SK-N-SH (cell line): ENCODE results near the gene SUPT4H1. TPM values are rescaled to one million over a fixed set of nuclear protein-coding genes. Genes with fewer than 3 reads are reported as not detected.

Source experiments
- CTCF ChIA-PET: fragments of 300-600, 350-600 bp; formaldehyde crosslinking; extraction: SDS; loops from one replicate; lab custom pipeline; 2021; lab: Yijun Ruan, JAX
- POLR2A ChIA-PET: fragments of 350-600 bp; sonication (Branson Sonifier 250); formaldehyde crosslinking; extraction: SDS; loops from one replicate; lab custom pipeline; 2020; ENCODE audit warnings: antibody characterized with exemption, inconsistent platforms; lab: Yijun Ruan, JAX
- DNase-seq: peaks from one replicate; pipeline ENCODE4 v3.0.0; 2012
- H2AFZ ChIP-seq: fragments of 200-600 bp; sonication (generic); 2 replicates; pipeline ENCODE4 v1.8.1; 2016; ENCODE audit warnings: antibody characterized with exemption, mild to moderate bottlenecking, low read depth
- H3F3A ChIP-seq: fragments of 200-600 bp; sonication (generic); replicated peaks from 2 replicates; pipeline ENCODE3; 2016; ENCODE audit warnings: antibody characterized with exemption, mild to moderate bottlenecking; ENCODE audit not compliant: insufficient read depth
- H3K27ac ChIP-seq, 2 experiments: fragments of 200-500 bp in 1 of 2; fragments of 200-600 bp in 1 of 2; sonication (Bioruptor generic) in 1 of 2; sonication (generic), shearing (Covaris generic) in 1 of 2; 2 replicates each; pipeline versions ENCODE4 v1.5.1 to v1.6.1; 2014 to 2016; ENCODE audit warnings: low read depth in 2 of 2, inconsistent platforms in 1 of 2, low read length in 1 of 2, mild to moderate bottlenecking in 1 of 2, mixed read lengths in 1 of 2
- H3K27me3 ChIP-seq: fragments of 200-600 bp; sonication (generic), shearing (Covaris generic); 2 replicates; pipeline ENCODE4 v1.6.1; 2016; ENCODE audit warnings: mixed run types; ENCODE audit not compliant: insufficient read depth
- H3K36me3 ChIP-seq, 2 experiments: fragments of 200-500 bp in 1 of 2; fragments of 200-600 bp in 1 of 2; sonication (Bioruptor generic) in 1 of 2; sonication (generic) in 1 of 2; replicated peaks in 1 of 2; 2 replicates each; pipeline versions ENCODE3 to v1.5.1; 2014 to 2016; ENCODE audit warnings: low read length in 1 of 2, mild to moderate bottlenecking in 1 of 2; ENCODE audit not compliant: insufficient read depth in 2 of 2, control insufficient read depth in 1 of 2
- H3K4me1 ChIP-seq, 2 experiments: fragments of 200-500 bp in 1 of 2; fragments of 200-600 bp in 1 of 2; sonication (Bioruptor generic) in 1 of 2; sonication (generic), shearing (Covaris generic) in 1 of 2; 2 replicates each; pipeline versions ENCODE4 v1.5.1 to v1.6.1; 2014 to 2016; ENCODE audit warnings: low read depth in 1 of 2, low read length in 1 of 2, mixed run types in 1 of 2; ENCODE audit not compliant: insufficient read depth in 2 of 2, control insufficient read depth in 1 of 2
- H3K4me2 ChIP-seq: fragments of 200-600 bp; sonication (generic), shearing (Covaris generic); 2 replicates; pipeline ENCODE4 v1.6.1; 2017; ENCODE audit warnings: mixed run types
- H3K4me3 ChIP-seq, 2 experiments: fragments of 200-500 bp in 1 of 2; fragments of 200-600 bp in 1 of 2; sonication (Bioruptor generic) in 1 of 2; sonication (generic), shearing (Covaris generic) in 1 of 2; 2 replicates each; pipeline versions ENCODE4 v1.5.1 to v1.8.1; 2014 to 2016; ENCODE audit warnings: low read depth in 2 of 2, inconsistent platforms in 1 of 2, low read length in 1 of 2, mild to moderate bottlenecking in 1 of 2, mixed read lengths in 1 of 2, moderate library complexity in 1 of 2
- H3K79me2 ChIP-seq: fragments of 200-600 bp; sonication (generic); 2 replicates; pipeline ENCODE4 v1.8.1; 2017; ENCODE audit warnings: mild to moderate bottlenecking; ENCODE audit not compliant: insufficient read depth
- H3K9ac ChIP-seq: fragments of 200-600 bp; sonication (generic); 2 replicates; pipeline ENCODE4 v1.6.1; 2017; ENCODE audit warnings: mixed run types
- H3K9me2 ChIP-seq: fragments of 200-600 bp; sonication (generic); 2 replicates; pipeline ENCODE4 v1.6.1; 2017; ENCODE audit warnings: mixed run types
- H3K9me3 ChIP-seq: fragments of 200-600 bp; sonication (generic); 2 replicates; pipeline ENCODE4 v1.6.1; 2017; ENCODE audit warnings: mixed run types, mild to moderate bottlenecking, moderate library complexity
- H4K20me1 ChIP-seq: fragments of 200-600 bp; sonication (generic); 2 replicates; pipeline ENCODE4 v1.6.1; 2017; ENCODE audit warnings: mild to moderate bottlenecking, mixed run types; ENCODE audit not compliant: insufficient read depth
- CHD2 ChIP-seq: fragments of 150-350 bp; IDR thresholded peaks from 2 replicates; pipeline ENCODE4 v1.6.1; 2018; ENCODE audit warnings: low read length; ENCODE audit not compliant: partially characterized antibody
- ELF1 ChIP-seq: IDR thresholded peaks from 2 replicates; pipeline ENCODE4 v1.4.0; 2012
- FOXJ3 ChIP-seq: sonication (generic); formaldehyde crosslinking; IDR thresholded peaks from 2 replicates; pipeline ENCODE4 v1.5.1; 2020; ENCODE audit warnings: mild to moderate bottlenecking, missing genetic modification reagents
- FOXM1 ChIP-seq: IDR thresholded peaks from 2 replicates; pipeline ENCODE4 v1.4.0; 2012; ENCODE audit warnings: low read depth, mild to moderate bottlenecking
- JUND ChIP-seq: IDR thresholded peaks from 2 replicates; pipeline ENCODE4 v1.4.0; 2012
- NFIC ChIP-seq: IDR thresholded peaks from 2 replicates; pipeline ENCODE4 v1.4.0; 2012; ENCODE audit warnings: borderline replicate concordance
- NRF1 ChIP-seq: IDR thresholded peaks from 2 replicates; pipeline ENCODE4 v1.6.1; 2012; ENCODE audit warnings: low read depth, mild to moderate bottlenecking, low read length
- RAD21 ChIP-seq: IDR thresholded peaks from 2 replicates; pipeline ENCODE4 v1.6.1; 2012; ENCODE audit warnings: mild to moderate bottlenecking, low read length
- RCOR1 ChIP-seq: fragments of 150-350 bp; IDR thresholded peaks from 2 replicates; pipeline ENCODE4 v1.6.1; 2017; ENCODE audit warnings: antibody characterized with exemption, low read length
- RFX5 ChIP-seq: IDR thresholded peaks from 2 replicates; pipeline ENCODE4 v1.6.1; 2012; ENCODE audit warnings: mild to moderate bottlenecking, improper control_type of control experiment, low read length
- SIN3A ChIP-seq: IDR thresholded peaks from 2 replicates; pipeline ENCODE4 v1.6.1; 2012; ENCODE audit warnings: low read depth, mild to moderate bottlenecking, low read length, moderate library complexity, borderline replicate concordance
- SMC3 ChIP-seq: IDR thresholded peaks from 2 replicates; pipeline ENCODE4 v1.6.1; 2012; ENCODE audit warnings: low read depth, low read length, improper control_type of control experiment
- USF1 ChIP-seq: IDR thresholded peaks from 2 replicates; pipeline ENCODE4 v1.4.0; 2012; ENCODE audit warnings: low read depth, borderline replicate concordance
- YY1 ChIP-seq: IDR thresholded peaks from 2 replicates; pipeline ENCODE4 v1.4.0; 2012; ENCODE audit warnings: low read depth, mild to moderate bottlenecking
- WGBS: methylation state at CpG from one replicate; pipeline ENCODE4 v1.1.6; 2017; ENCODE audit warnings: low lambda C conversion rate; 5-methylcytosine and 5-hydroxymethylcytosine counted together
- polyA plus RNA-seq, 3 experiments: library from polyadenylated mRNA; depleted of rRNA; stranded (reverse); fragments of >200 nt; gene quantifications; 2 replicates each; pipeline ENCODE4 v1.2.3, GENCODE V29; 2012
- TF ChIP-seq, protein P1 (sequence below): IDR thresholded peaks from 2 replicates; pipeline ENCODE4 v1.6.1; 2012; ENCODE audit warnings: mild to moderate bottlenecking, low read depth, low read length, moderate library complexity
- TF ChIP-seq, protein P2 (sequence below): IDR thresholded peaks from 2 replicates; pipeline ENCODE4; 2012
- TF ChIP-seq, protein P3 (sequence below): fragments of 200-600 bp; sonication (generic); IDR thresholded peaks from 2 replicates; pipeline ENCODE4 v1.6.1; 2017; ENCODE audit warnings: antibody characterized with exemption, mild to moderate bottlenecking, moderate library complexity

The SUPT4H1 gene
- polyA plus RNA-seq, 1 of the 3 experiments (the other 2 are of a cell fraction), result 165 TPM

GRCh38 chr17:58302171-58302918 lies 49.7 kb downstream of the SUPT4H1 start:
- Histone ChIP-seq H4K20me1 (no peaks in the 10 kb centered on the region), H3K27me3 (peaks cover 11% of the 10 kb centered on the region; the same call in 1 of the 2 replicates), H3K4me1 (peaks cover 0 to 3% of the 10 kb centered on the region in 2 experiments; a peak in 1 of 4 replicates), H3F3A (no peaks in the 10 kb centered on the region), H3K36me3 (peaks cover 0 to 1% of the 10 kb centered on the region in 2 experiments), H2AFZ (no peak overlapping the region), H3K9ac (no peak overlapping the region), H3K4me3 (no peak overlapping the region), H3K79me2 (no peaks in the 10 kb centered on the region), H3K9me3 (no peaks in the 10 kb centered on the region), H3K4me2 (no peak overlapping the region), H3K9me2 (no peaks in the 10 kb centered on the region), H3K27ac (no peak overlapping the region)
- no peak for TF ChIP-seq RAD21
- no peak for TF ChIP-seq NFIC
- TF ChIP-seq USF1, result no peak
- TF ChIP-seq SMC3, result no peak
- no peak for TF ChIP-seq JUND
- no peak for TF ChIP-seq ELF1
- TF ChIP-seq YY1, result no peak
- no peak for TF ChIP-seq FOXM1
- TF ChIP-seq, protein P1, sequence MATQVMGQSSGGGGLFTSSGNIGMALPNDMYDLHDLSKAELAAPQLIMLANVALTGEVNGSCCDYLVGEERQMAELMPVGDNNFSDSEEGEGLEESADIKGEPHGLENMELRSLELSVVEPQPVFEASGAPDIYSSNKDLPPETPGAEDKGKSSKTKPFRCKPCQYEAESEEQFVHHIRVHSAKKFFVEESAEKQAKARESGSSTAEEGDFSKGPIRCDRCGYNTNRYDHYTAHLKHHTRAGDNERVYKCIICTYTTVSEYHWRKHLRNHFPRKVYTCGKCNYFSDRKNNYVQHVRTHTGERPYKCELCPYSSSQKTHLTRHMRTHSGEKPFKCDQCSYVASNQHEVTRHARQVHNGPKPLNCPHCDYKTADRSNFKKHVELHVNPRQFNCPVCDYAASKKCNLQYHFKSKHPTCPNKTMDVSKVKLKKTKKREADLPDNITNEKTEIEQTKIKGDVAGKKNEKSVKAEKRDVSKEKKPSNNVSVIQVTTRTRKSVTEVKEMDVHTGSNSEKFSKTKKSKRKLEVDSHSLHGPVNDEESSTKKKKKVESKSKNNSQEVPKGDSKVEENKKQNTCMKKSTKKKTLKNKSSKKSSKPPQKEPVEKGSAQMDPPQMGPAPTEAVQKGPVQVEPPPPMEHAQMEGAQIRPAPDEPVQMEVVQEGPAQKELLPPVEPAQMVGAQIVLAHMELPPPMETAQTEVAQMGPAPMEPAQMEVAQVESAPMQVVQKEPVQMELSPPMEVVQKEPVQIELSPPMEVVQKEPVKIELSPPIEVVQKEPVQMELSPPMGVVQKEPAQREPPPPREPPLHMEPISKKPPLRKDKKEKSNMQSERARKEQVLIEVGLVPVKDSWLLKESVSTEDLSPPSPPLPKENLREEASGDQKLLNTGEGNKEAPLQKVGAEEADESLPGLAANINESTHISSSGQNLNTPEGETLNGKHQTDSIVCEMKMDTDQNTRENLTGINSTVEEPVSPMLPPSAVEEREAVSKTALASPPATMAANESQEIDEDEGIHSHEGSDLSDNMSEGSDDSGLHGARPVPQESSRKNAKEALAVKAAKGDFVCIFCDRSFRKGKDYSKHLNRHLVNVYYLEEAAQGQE, result no peak
- no peak for TF ChIP-seq FOXJ3 (CRISPR knock-in tag)
- no peak for TF ChIP-seq SIN3A
- TF ChIP-seq NRF1, result no peak
- TF ChIP-seq CHD2, result no peak
- TF ChIP-seq, protein P2, sequence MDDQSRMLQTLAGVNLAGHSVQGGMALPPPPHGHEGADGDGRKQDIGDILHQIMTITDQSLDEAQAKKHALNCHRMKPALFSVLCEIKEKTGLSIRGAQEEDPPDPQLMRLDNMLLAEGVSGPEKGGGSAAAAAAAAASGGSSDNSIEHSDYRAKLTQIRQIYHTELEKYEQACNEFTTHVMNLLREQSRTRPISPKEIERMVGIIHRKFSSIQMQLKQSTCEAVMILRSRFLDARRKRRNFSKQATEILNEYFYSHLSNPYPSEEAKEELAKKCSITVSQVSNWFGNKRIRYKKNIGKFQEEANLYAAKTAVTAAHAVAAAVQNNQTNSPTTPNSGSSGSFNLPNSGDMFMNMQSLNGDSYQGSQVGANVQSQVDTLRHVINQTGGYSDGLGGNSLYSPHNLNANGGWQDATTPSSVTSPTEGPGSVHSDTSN, result no peak
- TF ChIP-seq, protein P3, sequence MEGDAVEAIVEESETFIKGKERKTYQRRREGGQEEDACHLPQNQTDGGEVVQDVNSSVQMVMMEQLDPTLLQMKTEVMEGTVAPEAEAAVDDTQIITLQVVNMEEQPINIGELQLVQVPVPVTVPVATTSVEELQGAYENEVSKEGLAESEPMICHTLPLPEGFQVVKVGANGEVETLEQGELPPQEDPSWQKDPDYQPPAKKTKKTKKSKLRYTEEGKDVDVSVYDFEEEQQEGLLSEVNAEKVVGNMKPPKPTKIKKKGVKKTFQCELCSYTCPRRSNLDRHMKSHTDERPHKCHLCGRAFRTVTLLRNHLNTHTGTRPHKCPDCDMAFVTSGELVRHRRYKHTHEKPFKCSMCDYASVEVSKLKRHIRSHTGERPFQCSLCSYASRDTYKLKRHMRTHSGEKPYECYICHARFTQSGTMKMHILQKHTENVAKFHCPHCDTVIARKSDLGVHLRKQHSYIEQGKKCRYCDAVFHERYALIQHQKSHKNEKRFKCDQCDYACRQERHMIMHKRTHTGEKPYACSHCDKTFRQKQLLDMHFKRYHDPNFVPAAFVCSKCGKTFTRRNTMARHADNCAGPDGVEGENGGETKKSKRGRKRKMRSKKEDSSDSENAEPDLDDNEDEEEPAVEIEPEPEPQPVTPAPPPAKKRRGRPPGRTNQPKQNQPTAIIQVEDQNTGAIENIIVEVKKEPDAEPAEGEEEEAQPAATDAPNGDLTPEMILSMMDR, result no peak
- no peak for TF ChIP-seq RCOR1
- TF ChIP-seq RFX5, result no peak
- CTCF ChIA-PET, result interaction anchor here (0.7 to 3.8 kb wide), 7 partner anchors 10 to 145 kb away, joined by 3 to 25 read pairs (median 6); partner anchors contain the start of gene RNF43
- POLR2A ChIA-PET, result no interaction called here
- DNase-seq, result peak; percentile 20
- WGBS, result 68% methylated on average over 7 of the region's 9 CpGs
